ENCODE results near the gene BEST2. TPM values are rescaled to one million over a fixed set of nuclear protein-coding genes. Genes with fewer than 3 reads are reported as not detected.
A peak's percentile ranks its signal among the peaks of the same experiment; 100 is the strongest.

Gene BEST2
- total RNA-seq, 1 experiment from 2014 or later, result 3.3 TPM

- TF ChIP-seq, protein P1, sequence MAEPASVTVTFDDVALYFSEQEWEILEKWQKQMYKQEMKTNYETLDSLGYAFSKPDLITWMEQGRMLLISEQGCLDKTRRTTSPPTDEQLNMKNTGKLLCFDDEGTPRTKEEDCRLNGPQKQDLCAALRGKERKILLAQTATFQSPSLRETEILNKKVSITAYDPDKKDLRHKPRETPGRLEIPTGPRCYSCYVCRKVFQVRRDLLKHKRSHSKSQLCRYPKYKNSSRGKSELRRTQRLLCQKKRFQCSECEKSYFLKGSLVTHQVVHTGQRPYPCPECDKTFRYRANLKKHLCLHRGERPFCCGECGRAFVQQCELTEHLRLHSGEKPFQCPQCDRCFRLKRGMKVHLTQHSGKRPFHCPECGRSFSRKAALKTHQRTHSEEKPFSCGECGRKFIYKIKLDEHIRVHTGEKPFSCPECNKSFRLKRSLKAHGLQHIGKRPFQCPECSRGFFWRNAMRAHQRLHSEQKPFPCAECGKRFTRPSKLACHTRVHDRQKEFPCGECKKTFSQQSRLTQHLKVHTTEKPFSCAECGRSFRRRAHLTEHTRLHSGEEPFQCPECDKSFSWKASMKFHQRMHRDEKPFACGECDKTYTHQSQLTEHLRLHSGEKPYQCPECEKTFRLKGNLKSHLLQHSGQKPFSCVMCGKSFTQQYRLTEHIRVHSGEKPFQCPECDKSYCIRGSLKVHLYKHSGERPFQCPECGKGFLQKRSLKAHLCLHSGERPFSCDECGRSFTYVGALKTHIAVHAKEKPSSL (CRISPR knock-in tag; conservative IDR thresholded peaks at IDR 0.05), result no peak
- TF ChIP-seq ZNF219 (CRISPR knock-in tag; IDR thresholded peaks at IDR 0.05; ENCODE audit: borderline replicate concordance), result no peak
- no peak for TF ChIP-seq CTCF (IDR thresholded peaks at IDR 0.05)
- peak; percentile 74; the same call in 1 of the 2 replicates for TF ChIP-seq CREB1 (CRISPR knock-in tag; IDR thresholded peaks at IDR 0.05)
- TF ChIP-seq, protein P2, sequence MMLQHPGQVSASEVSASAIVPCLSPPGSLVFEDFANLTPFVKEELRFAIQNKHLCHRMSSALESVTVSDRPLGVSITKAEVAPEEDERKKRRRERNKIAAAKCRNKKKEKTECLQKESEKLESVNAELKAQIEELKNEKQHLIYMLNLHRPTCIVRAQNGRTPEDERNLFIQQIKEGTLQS (CRISPR knock-in tag; conservative IDR thresholded peaks at IDR 0.05), result no peak
- peak; percentile 86; the same call in 1 of the 2 replicates for TF ChIP-seq MYBL2 (CRISPR knock-in tag; IDR thresholded peaks at IDR 0.05)
- TF ChIP-seq FOXP1 (CRISPR knock-in tag; IDR thresholded peaks at IDR 0.05; ENCODE audit: borderline replicate concordance), result no peak; the same call in 1 of the 2 replicates
- no peak for TF ChIP-seq NFE2L1 (CRISPR knock-in tag; IDR thresholded peaks at IDR 0.05)
- TF ChIP-seq, protein P3, sequence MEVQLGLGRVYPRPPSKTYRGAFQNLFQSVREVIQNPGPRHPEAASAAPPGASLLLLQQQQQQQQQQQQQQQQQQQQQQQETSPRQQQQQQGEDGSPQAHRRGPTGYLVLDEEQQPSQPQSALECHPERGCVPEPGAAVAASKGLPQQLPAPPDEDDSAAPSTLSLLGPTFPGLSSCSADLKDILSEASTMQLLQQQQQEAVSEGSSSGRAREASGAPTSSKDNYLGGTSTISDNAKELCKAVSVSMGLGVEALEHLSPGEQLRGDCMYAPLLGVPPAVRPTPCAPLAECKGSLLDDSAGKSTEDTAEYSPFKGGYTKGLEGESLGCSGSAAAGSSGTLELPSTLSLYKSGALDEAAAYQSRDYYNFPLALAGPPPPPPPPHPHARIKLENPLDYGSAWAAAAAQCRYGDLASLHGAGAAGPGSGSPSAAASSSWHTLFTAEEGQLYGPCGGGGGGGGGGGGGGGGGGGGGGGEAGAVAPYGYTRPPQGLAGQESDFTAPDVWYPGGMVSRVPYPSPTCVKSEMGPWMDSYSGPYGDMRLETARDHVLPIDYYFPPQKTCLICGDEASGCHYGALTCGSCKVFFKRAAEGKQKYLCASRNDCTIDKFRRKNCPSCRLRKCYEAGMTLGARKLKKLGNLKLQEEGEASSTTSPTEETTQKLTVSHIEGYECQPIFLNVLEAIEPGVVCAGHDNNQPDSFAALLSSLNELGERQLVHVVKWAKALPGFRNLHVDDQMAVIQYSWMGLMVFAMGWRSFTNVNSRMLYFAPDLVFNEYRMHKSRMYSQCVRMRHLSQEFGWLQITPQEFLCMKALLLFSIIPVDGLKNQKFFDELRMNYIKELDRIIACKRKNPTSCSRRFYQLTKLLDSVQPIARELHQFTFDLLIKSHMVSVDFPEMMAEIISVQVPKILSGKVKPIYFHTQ (CRISPR knock-in tag; IDR thresholded peaks at IDR 0.05), result no peak
- peak; percentile 79 for TF ChIP-seq USF2 (CRISPR knock-in tag; IDR thresholded peaks at IDR 0.05)
- no peak for TF ChIP-seq GRHL2 (CRISPR knock-in tag; IDR thresholded peaks at IDR 0.05; ENCODE audit: insufficient replicate concordance, severe bottlenecking)
- TF ChIP-seq SP1 (CRISPR knock-in tag; conservative IDR thresholded peaks at IDR 0.05), result no peak
- TF ChIP-seq ESRRA (CRISPR knock-in tag; IDR thresholded peaks at IDR 0.05; ENCODE audit: borderline replicate concordance), result peak; percentile 86
- no peak for TF ChIP-seq TCF7 (CRISPR knock-in tag; IDR thresholded peaks at IDR 0.05; ENCODE audit: low read depth)
- TF ChIP-seq SOX15 (CRISPR knock-in tag; IDR thresholded peaks at IDR 0.05), result no peak
- TF ChIP-seq ZNF317 (CRISPR knock-in tag; IDR thresholded peaks at IDR 0.05; ENCODE audit: borderline replicate concordance, low read depth), result no peak
- TF ChIP-seq, protein P4, sequence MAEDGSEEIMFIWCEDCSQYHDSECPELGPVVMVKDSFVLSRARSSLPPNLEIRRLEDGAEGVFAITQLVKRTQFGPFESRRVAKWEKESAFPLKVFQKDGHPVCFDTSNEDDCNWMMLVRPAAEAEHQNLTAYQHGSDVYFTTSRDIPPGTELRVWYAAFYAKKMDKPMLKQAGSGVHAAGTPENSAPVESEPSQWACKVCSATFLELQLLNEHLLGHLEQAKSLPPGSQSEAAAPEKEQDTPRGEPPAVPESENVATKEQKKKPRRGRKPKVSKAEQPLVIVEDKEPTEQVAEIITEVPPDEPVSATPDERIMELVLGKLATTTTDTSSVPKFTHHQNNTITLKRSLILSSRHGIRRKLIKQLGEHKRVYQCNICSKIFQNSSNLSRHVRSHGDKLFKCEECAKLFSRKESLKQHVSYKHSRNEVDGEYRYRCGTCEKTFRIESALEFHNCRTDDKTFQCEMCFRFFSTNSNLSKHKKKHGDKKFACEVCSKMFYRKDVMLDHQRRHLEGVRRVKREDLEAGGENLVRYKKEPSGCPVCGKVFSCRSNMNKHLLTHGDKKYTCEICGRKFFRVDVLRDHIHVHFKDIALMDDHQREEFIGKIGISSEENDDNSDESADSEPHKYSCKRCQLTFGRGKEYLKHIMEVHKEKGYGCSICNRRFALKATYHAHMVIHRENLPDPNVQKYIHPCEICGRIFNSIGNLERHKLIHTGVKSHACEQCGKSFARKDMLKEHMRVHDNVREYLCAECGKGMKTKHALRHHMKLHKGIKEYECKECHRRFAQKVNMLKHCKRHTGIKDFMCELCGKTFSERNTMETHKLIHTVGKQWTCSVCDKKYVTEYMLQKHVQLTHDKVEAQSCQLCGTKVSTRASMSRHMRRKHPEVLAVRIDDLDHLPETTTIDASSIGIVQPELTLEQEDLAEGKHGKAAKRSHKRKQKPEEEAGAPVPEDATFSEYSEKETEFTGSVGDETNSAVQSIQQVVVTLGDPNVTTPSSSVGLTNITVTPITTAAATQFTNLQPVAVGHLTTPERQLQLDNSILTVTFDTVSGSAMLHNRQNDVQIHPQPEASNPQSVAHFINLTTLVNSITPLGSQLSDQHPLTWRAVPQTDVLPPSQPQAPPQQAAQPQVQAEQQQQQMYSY (CRISPR knock-in tag; IDR thresholded peaks at IDR 0.05), result no peak
- TF ChIP-seq OVOL2 (CRISPR knock-in tag; IDR thresholded peaks at IDR 0.05; ENCODE audit: borderline replicate concordance), result no peak
- 0 out of 2 replicates have a peak, but pooled peaks have one; percentile 24 for TF ChIP-seq ZNF263 (CRISPR knock-in tag; IDR thresholded peaks at IDR 0.05; ENCODE audit: low read depth)
- TF ChIP-seq RORB (CRISPR knock-in tag; IDR thresholded peaks at IDR 0.05), result no peak
- TF ChIP-seq, protein P5, sequence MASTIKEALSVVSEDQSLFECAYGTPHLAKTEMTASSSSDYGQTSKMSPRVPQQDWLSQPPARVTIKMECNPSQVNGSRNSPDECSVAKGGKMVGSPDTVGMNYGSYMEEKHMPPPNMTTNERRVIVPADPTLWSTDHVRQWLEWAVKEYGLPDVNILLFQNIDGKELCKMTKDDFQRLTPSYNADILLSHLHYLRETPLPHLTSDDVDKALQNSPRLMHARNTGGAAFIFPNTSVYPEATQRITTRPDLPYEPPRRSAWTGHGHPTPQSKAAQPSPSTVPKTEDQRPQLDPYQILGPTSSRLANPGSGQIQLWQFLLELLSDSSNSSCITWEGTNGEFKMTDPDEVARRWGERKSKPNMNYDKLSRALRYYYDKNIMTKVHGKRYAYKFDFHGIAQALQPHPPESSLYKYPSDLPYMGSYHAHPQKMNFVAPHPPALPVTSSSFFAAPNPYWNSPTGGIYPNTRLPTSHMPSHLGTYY (CRISPR knock-in tag; IDR thresholded peaks at IDR 0.05), result no peak
- TF ChIP-seq, protein P6, sequence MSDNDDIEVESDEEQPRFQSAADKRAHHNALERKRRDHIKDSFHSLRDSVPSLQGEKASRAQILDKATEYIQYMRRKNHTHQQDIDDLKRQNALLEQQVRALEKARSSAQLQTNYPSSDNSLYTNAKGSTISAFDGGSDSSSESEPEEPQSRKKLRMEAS (CRISPR knock-in tag; IDR thresholded peaks at IDR 0.05), result peak; percentile 87
Observed at GRCh38 chr19:12792051-12792852, 40.7 kb downstream of the BEST2 start (continued).

All from WTC11 (cell line).